Renal cortex interstitium (tissue), 11 donors: ENCODE data around the gene C3AR1. TPM values are rescaled to one million over a fixed set of nuclear protein-coding genes. Genes with fewer than 3 reads are reported as not detected.
"Not testable (repeated sequence)": the region's sequence is repeated elsewhere in the genome, so short reads cannot be mapped to it uniquely, and the experiment has no call there.

Experiments used
- DNase-seq, 11 donors: peaks; one replicate each; pipeline ENCODE4 v3.0.0-alpha.2; 2013; ENCODE audit warnings: low read depth in 9 of 11, low spot score in 4 of 11; ENCODE audit errors: extremely low read depth in 1 of 11
- polyA plus RNA-seq, 3 donors: library from polyadenylated mRNA; unstranded; fragments of 120-200 nt; gene quantifications; one replicate each; pipeline ENCODE4 v1.2.1, GENCODE V29; 2013; ENCODE audit not compliant: insufficient read length in 3 of 3

Gene C3AR1
- polyA plus RNA-seq, 3 donors = 3.0 to 4.0 (median 3.1) TPM

DNA sequence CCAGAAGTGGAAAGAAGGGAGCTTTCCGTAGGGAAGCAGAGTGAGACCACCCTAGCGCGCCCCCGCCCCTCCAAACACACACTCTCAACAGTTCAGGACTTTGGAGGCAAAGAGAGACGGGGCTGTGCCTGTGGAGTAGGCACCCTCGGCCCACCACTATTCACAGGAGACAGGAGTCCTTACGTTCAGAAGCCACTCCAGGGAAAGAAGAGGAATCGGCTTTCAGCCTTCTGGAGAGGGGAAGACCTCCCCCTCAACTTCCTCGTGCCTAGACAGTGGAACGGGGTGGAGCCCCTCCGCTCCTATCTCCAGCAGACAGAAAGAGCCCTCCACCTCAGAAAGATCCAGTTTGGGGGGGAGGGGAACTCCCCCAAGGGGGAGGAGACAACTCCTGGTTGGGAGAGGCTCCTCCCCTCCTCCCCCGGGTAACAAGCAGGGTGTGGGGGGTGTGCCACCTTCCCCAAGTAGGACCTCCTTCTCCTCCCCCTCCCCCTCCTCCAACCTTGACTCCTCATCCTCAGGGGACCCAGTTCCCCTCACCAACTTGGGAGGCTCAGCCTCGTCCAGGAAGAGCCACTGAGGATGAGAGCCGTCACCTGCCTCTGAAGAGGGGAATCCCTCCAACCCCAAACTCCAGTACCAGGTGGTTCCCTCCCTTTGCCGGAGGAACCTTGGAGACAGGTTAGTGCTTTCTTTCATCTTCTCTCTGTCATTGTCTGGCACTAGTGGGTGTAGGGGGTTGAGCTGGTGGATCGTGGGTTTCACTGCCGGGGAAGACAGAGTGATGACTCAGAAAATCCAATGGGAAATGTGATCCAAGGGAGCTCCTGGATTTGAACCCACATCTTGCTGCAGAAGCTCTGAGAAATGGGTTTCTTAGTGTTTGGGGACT lies 32.8 kb downstream of the C3AR1 start:
- DNase-seq = peak in 5 of 11 donors; percentile 47 to 60 (median 53)

GRCh38 chr12:8032242-8033152 lies 33.7 kb downstream of the C3AR1 start, which contains the start of gene FOXJ2:
Gene FOXJ2 (plus strand): TSS chr12:8032716. CDS start chr12:8039833, 7,117 bp downstream.
- DNase-seq = peak in 8 of 11 donors; percentile 49 to 81 (median 70)

DNA sequence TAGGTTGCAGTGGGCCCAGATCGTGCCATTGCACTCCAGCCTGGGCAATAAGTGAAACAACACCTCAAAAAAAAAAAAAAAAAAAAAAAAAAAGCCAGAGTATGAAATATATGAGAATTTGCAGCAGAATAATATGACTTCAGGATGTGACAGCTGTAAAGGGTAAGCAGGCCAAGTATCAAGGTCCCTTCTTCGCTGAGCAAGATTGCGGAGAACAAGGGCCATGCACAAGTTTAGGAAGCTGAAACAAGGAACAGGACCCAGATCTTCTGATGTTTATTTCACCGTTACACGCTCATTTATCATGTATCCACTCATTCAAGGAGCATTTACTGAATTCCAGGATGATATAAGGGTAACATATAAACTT lies 34.3 kb downstream of the C3AR1 start:
- no peak for DNase-seq

- DNase-seq = not testable (repeated sequence)
These were observed 35.1 kb downstream of the C3AR1 start for GRCh38 chr12:8031017-8031416.

GRCh38 chr12:8030189-8030588 lies 36.0 kb downstream of the C3AR1 start:
- DNase-seq = no peak

GRCh38 chr12:8028267-8028666 lies 37.9 kb downstream of the C3AR1 start:
- no peak for DNase-seq

DNA sequence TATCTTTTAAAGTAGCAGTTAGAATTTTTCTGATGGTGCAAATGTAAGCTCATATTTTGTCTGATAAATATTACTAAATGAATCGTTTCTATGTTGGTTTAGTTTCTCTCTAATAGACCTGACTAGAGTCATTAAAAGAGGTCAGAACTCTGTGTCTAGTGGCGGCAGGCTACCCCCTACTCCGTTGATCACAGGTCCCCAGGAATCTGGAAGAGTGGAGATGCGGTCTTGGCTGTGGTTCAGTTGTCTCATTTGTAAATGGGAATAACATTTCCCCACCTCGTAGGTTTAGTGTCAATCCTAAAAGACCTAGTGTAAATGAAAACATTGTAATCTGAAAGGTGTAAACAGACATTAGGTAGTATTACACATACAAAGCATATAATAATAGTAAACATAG lies 38.3 kb downstream of the C3AR1 start:
- no peak for DNase-seq

DNA sequence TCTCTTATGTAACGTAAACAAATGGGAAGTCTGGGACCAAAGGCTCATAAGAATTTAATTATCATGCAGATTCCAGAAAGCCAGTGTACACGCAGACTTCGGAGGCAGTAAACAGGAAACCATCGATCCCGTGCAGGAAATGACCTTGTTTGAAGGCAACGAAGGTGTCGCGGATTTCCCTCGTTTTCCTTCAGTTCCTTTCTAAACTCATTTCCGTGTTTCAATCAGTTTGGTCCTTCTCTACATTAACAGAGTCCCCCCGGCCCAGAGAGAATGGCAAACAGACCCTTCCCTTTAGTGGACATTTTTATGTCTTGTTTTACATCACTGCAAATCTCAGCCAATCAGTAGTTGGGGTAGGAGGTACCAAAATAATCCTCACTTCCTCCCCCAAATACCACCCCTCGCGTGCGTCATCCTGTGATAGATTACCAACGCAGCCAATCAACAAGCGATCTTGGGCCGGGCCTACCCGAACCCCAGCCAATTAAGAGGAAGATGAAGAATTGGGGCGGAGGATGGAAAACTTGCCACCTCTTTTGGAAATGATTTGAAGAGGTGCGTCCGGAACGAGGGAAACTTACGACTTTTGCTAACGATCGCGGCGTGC lies 39.8 kb downstream of the C3AR1 start:
- DNase-seq = peak; percentile 98 to 100 (median 99)

GRCh38 chr12:8018666-8019581 lies 47.2 kb downstream of the C3AR1 start:
- no peak for DNase-seq

GRCh38 chr12:8018213-8018612 lies 47.9 kb downstream of the C3AR1 start:
- DNase-seq = not testable (repeated sequence)

DNA sequence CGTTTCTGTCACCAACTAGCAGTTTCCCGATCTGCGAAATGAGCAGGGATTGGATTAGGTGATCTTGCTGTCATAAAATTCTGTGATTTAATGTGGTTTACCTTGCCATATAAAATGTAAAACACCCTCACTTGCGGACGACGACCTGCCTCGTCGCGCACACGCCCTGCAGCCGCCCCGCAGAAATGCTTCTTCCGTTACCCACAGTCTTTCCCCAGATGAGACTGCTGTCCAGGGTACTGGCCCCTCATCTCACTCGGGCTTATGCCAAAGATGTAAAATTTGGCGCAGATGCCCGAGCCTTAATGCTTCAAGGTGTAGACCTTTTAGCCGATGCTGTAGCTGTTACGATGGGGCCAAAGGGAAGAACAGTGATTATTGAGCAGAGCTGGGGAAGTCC lies 51.3 kb downstream of the C3AR1 start:
- no peak for DNase-seq

GRCh38 chr12:8012651-8013309 lies 53.4 kb downstream of the C3AR1 start:
- DNase-seq = no peak

GRCh38 chr12:8011331-8011730 lies 54.8 kb downstream of the C3AR1 start:
- DNase-seq = no peak

Other genes starting within 250 kb of the C3AR1 start
- under 1 TPM; 0.29 to 0.73 (median 0.46) TPM for gene SLC2A14, start 193.4 kb downstream of the C3AR1 start, polyA plus RNA-seq
- gene SLC2A3, start 130.2 kb downstream of the C3AR1 start, polyA plus RNA-seq = 10 to 100 TPM; 16.3 to 31.4 (median 25.3) TPM
- 10 to 100 TPM; 22.0 to 24.8 (median 24.5) TPM for gene FOXJ2, start 33.6 kb downstream of the C3AR1 start, polyA plus RNA-seq
- 10 to 100 TPM; 26.4 to 35.4 (median 32.4) TPM for gene NECAP1, start 15.9 kb upstream of the C3AR1 start, polyA plus RNA-seq
- gene CLEC4A, start 57.3 kb upstream of the C3AR1 start, polyA plus RNA-seq = 1 to 10 TPM; 1.0 to 3.6 (median 1.9) TPM
- under 1 TPM in 1 of 3 donors, not detected in 2; 0.16 TPM for gene ZNF705A, start 90.7 kb upstream of the C3AR1 start, polyA plus RNA-seq
- gene FAM90A1, start 161.3 kb upstream of the C3AR1 start, polyA plus RNA-seq = 1 to 10 TPM; 1.3 to 2.7 (median 1.6) TPM